Measurements from ENCODE around the gene FHAD1.

FHAD1 gene

GRCh38 chr1:15346346-15347030 lies 99.5 kb downstream of the FHAD1 start:
- TF ChIP-seq USF1 (IDR thresholded peaks at IDR 0.05) (no peak), CREB1 (IDR thresholded peaks at IDR 0.05; ENCODE audit: low read depth) (no peak), TEAD4 (IDR thresholded peaks at IDR 0.05) (no peak), CEBPB (IDR thresholded peaks at IDR 0.05) (no peak), NFIC (IDR thresholded peaks at IDR 0.05) (no peak)
- TF ChIP-seq, protein P1, sequence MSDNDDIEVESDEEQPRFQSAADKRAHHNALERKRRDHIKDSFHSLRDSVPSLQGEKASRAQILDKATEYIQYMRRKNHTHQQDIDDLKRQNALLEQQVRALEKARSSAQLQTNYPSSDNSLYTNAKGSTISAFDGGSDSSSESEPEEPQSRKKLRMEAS (IDR thresholded peaks at IDR 0.05), result no peak
- TF ChIP-seq, protein P2, sequence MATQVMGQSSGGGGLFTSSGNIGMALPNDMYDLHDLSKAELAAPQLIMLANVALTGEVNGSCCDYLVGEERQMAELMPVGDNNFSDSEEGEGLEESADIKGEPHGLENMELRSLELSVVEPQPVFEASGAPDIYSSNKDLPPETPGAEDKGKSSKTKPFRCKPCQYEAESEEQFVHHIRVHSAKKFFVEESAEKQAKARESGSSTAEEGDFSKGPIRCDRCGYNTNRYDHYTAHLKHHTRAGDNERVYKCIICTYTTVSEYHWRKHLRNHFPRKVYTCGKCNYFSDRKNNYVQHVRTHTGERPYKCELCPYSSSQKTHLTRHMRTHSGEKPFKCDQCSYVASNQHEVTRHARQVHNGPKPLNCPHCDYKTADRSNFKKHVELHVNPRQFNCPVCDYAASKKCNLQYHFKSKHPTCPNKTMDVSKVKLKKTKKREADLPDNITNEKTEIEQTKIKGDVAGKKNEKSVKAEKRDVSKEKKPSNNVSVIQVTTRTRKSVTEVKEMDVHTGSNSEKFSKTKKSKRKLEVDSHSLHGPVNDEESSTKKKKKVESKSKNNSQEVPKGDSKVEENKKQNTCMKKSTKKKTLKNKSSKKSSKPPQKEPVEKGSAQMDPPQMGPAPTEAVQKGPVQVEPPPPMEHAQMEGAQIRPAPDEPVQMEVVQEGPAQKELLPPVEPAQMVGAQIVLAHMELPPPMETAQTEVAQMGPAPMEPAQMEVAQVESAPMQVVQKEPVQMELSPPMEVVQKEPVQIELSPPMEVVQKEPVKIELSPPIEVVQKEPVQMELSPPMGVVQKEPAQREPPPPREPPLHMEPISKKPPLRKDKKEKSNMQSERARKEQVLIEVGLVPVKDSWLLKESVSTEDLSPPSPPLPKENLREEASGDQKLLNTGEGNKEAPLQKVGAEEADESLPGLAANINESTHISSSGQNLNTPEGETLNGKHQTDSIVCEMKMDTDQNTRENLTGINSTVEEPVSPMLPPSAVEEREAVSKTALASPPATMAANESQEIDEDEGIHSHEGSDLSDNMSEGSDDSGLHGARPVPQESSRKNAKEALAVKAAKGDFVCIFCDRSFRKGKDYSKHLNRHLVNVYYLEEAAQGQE (IDR thresholded peaks at IDR 0.05; ENCODE audit: low read depth), result no peak

DNA sequence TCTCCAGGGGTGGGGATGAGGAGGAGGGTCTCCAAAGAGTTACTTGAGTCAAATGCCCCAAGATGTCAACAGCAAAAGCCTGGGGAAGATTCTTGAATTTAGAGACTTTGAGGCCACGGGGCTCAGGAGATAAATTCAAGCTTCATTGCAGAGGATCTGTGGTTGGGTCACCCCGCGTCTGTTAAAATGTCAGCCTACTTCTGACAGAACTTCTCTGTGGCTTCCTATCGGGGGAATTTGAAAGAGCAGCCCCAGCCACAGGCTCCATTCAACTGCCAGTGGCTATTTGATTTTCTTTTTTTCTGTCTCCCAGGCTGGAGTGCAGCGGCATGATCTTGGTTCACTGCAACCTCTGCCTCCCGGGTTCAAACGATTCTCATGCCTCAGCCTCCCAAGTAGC lies 100.2 kb downstream of the FHAD1 start:
- TF ChIP-seq NFIC (IDR thresholded peaks at IDR 0.05) (no peak), EGR1 (IDR thresholded peaks at IDR 0.05) (no peak), TCF12 (IDR thresholded peaks at IDR 0.05; ENCODE audit: low read depth) (no peak), CEBPB (IDR thresholded peaks at IDR 0.05) (no peak), FOXM1 (IDR thresholded peaks at IDR 0.05; ENCODE audit: borderline replicate concordance, low read depth) (no peak), EP300 (IDR thresholded peaks at IDR 0.05; ENCODE audit: borderline replicate concordance) (no peak), YY1 (IDR thresholded peaks at IDR 0.05; ENCODE audit: low read depth) (no peak), RAD21 (IDR thresholded peaks at IDR 0.05; ENCODE audit: low read depth) (no peak), USF1 (IDR thresholded peaks at IDR 0.05) (no peak), CREB1 (IDR thresholded peaks at IDR 0.05; ENCODE audit: low read depth) (no peak), TAF1 (IDR thresholded peaks at IDR 0.05; ENCODE audit: low read depth) (no peak), ZBTB7A (IDR thresholded peaks at IDR 0.05; ENCODE audit: low read depth) (no peak), TEAD4 (IDR thresholded peaks at IDR 0.05) (no peak)
- TF ChIP-seq, protein P2 (IDR thresholded peaks at IDR 0.05; ENCODE audit: low read depth), result no peak
- TF ChIP-seq, protein P1 (IDR thresholded peaks at IDR 0.05), result no peak

DNA sequence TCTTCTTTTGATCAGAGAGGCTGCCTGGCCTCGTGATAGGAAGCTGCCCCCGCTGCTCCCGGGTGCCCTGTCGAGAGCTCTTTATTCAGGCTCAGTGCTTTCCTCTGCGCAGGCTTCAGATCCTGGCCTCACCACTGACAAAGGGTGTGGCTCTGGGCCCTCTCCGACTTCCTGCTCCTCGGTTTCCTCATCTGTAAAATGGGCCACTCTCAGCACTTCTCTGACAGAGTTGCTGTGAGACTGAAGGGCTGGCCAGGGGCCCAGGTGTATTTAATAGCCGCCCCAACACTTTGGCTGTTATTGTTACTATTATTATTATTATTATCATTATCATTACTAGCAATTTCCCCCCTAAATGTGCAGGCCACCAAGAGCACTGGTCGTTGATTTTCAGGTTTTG lies 101.6 kb downstream of the FHAD1 start:
- TF ChIP-seq EGR1 (IDR thresholded peaks at IDR 0.05), result no peak
- no peak for TF ChIP-seq RAD21 (IDR thresholded peaks at IDR 0.05; ENCODE audit: low read depth)
- TF ChIP-seq, protein P1 (IDR thresholded peaks at IDR 0.05), result no peak
- TF ChIP-seq, protein P2 (IDR thresholded peaks at IDR 0.05; ENCODE audit: low read depth), result no peak
- no peak for TF ChIP-seq EP300 (IDR thresholded peaks at IDR 0.05; ENCODE audit: borderline replicate concordance)
- no peak for TF ChIP-seq CEBPB (IDR thresholded peaks at IDR 0.05)
- no peak for TF ChIP-seq ZBTB7A (IDR thresholded peaks at IDR 0.05; ENCODE audit: low read depth)
- no peak for TF ChIP-seq FOXM1 (IDR thresholded peaks at IDR 0.05; ENCODE audit: borderline replicate concordance, low read depth)
- no peak for TF ChIP-seq CREB1 (IDR thresholded peaks at IDR 0.05; ENCODE audit: low read depth)
- TF ChIP-seq TAF1 (IDR thresholded peaks at IDR 0.05; ENCODE audit: low read depth), result no peak

DNA sequence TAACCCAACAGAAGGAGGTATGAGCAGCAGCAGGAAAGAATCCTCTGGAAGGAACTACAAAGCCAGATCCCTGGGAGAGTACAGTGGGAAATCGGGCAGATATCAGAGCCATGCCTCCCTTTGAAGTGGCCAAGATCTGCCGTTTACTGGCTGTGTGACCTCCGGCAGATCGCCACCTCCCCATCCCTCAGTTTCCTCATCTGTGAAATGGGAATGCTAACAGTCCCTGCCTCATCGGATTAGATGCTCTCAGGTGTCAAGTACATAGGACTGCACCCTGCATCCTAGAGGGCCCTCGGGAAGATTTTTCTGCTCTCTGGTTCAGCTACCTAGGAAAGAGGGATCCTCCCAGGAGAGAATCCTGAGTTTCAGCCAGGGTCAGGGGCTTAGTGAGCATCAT lies 102.1 kb downstream of the FHAD1 start:
- TF ChIP-seq EP300 (IDR thresholded peaks at IDR 0.05; ENCODE audit: borderline replicate concordance) (no peak), NFIC (IDR thresholded peaks at IDR 0.05) (no peak), YY1 (IDR thresholded peaks at IDR 0.05; ENCODE audit: low read depth) (no peak), RAD21 (IDR thresholded peaks at IDR 0.05; ENCODE audit: low read depth) (no peak), CEBPB (IDR thresholded peaks at IDR 0.05) (no peak), EGR1 (IDR thresholded peaks at IDR 0.05) (no peak), FOXM1 (IDR thresholded peaks at IDR 0.05; ENCODE audit: borderline replicate concordance, low read depth) (no peak), USF1 (IDR thresholded peaks at IDR 0.05) (no peak), CREB1 (IDR thresholded peaks at IDR 0.05; ENCODE audit: low read depth) (no peak), TCF12 (IDR thresholded peaks at IDR 0.05; ENCODE audit: low read depth) (no peak), TAF1 (IDR thresholded peaks at IDR 0.05; ENCODE audit: low read depth) (no peak), ZBTB7A (IDR thresholded peaks at IDR 0.05; ENCODE audit: low read depth) (no peak), TEAD4 (IDR thresholded peaks at IDR 0.05) (no peak)
- TF ChIP-seq, protein P2 (IDR thresholded peaks at IDR 0.05; ENCODE audit: low read depth), result no peak
- TF ChIP-seq, protein P1 (IDR thresholded peaks at IDR 0.05), result no peak
